ENCODE measurements around the gene MRPL37.

Gene MRPL37

DNA sequence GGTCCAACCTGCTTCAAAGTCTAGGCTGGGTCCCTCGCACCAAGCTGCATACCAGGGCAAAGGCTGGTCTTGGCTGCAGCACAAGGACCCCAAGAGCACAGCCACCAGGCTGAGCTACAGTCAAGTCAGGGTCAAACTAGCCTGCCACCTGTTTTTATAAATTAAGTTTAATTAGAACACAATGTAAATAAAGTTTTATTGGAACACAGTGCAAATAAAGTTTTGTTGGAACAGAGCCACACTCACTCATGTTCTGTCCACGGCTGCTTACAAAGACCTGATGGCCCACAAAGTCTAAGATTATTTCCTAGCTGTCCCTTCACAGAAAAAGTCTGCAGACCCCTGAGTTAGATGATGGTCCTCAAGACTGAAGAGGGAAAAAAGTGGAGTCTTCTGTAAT, 66.2 kb downstream of the MRPL37 start:
- DNase-seq: no peak

GRCh38 chr1:54266908-54267307, 66.9 kb downstream of the MRPL37 start:
- DNase-seq: no peak

Data from GOT3 (cell line).